Measurements from ENCODE around the gene ANKZF1.

Gene ANKZF1

DNA sequence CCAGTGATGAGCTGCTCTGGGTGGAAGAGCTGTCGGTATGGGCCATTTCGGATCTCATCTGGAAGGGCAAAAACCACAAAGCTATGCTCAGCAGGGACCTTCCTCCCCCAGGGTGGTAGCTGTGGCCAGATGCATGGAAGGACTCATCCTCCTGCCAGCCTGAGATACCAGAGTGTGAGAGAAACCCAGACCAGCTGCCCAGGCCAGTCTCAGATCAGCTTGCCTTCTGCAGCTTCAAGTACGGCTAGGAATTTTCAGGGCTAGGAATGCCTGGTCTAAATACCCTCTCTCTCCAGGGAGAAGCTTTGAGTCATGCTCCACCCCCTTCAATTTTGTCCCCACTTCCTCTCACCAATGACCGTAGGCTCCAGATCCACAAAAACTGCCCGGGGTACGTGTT, 22.1 kb downstream of the ANKZF1 start:
- H3K4me3 ChIP-seq (replicated peaks; ENCODE audit: low read depth, low read length) = peak overlapping the region; percentile 92; the same call in 1 of the 2 replicates
- peaks cover 18% of the 10 kb centered on the region for H3K36me3 ChIP-seq (ENCODE audit: control insufficient read depth, insufficient read depth, low read length)
- no peak for DNase-seq (ENCODE audit: extremely low read depth, insufficient read length)

DNA sequence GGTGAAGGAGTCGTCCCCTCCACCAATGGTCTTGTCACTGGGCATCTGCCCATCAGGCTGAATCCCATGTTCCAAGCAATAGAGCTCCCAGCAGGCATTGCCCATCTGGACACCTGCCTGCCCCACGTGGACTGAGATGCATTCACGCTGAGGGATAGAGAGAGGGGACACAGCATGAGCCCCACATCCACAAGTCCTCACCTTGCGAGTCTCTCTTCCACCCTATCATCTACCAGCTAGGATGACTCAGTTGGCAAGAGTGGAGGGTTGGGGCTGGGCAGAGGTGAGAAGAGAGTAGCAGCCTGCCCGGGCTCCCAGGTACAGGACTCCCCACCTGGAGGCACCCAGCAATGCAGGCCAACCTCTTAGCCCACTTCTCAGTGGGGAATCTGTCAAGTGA, 22.5 kb downstream of the ANKZF1 start:
- Histone ChIP-seq H3K4me3 (replicated peaks; ENCODE audit: low read depth, low read length) (peak overlapping the region; percentile 92), H3K27me3 (replicated peaks; ENCODE audit: control insufficient read depth, insufficient read depth, low read length) (no peaks in the 10 kb centered on the region), H3K36me3 (ENCODE audit: control insufficient read depth, insufficient read depth, low read length) (peaks cover 18% of the 10 kb centered on the region)
- TF ChIP-seq, protein P1, sequence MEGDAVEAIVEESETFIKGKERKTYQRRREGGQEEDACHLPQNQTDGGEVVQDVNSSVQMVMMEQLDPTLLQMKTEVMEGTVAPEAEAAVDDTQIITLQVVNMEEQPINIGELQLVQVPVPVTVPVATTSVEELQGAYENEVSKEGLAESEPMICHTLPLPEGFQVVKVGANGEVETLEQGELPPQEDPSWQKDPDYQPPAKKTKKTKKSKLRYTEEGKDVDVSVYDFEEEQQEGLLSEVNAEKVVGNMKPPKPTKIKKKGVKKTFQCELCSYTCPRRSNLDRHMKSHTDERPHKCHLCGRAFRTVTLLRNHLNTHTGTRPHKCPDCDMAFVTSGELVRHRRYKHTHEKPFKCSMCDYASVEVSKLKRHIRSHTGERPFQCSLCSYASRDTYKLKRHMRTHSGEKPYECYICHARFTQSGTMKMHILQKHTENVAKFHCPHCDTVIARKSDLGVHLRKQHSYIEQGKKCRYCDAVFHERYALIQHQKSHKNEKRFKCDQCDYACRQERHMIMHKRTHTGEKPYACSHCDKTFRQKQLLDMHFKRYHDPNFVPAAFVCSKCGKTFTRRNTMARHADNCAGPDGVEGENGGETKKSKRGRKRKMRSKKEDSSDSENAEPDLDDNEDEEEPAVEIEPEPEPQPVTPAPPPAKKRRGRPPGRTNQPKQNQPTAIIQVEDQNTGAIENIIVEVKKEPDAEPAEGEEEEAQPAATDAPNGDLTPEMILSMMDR (IDR thresholded peaks at IDR 0.05; ENCODE audit: insufficient read depth, low read length, poor library complexity, severe bottlenecking) = no peak
- DNase-seq (ENCODE audit: extremely low read depth, insufficient read length) = no peak

More for the DNA sequence above, 22.1 kb downstream of the ANKZF1 start:
- no peaks in the 10 kb centered on the region for H3K27me3 ChIP-seq (replicated peaks; ENCODE audit: control insufficient read depth, insufficient read depth, low read length)
- TF ChIP-seq, protein P1 (IDR thresholded peaks at IDR 0.05; ENCODE audit: insufficient read depth, low read length, poor library complexity, severe bottlenecking) = no peak

DNA sequence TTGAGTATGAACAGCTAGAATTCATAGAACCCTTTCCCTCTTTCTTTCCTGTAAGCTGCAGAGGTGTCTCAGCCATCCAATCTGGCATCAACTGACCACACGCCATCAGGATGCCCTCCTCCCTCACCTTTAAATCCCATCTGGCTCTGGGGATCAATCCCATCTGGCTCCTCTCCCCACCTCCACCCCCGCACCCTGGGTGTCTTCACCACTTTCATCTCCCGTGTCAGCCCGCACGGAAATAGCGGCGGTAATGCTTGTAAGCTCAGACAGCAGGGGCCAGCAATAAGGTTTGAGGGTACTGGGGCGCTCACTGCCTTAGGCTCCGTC, 22.9 kb downstream of the ANKZF1 start:
- TF ChIP-seq, protein P1 (IDR thresholded peaks at IDR 0.05; ENCODE audit: insufficient read depth, low read length, poor library complexity, severe bottlenecking) = no peak
- Histone ChIP-seq H3K27me3 (replicated peaks; ENCODE audit: control insufficient read depth, insufficient read depth, low read length) (no peaks in the 10 kb centered on the region), H3K4me3 (replicated peaks; ENCODE audit: low read depth, low read length) (peak overlapping the region; percentile 92), H3K36me3 (ENCODE audit: control insufficient read depth, insufficient read depth, low read length) (peaks cover 17% of the 10 kb centered on the region)
- DNase-seq (ENCODE audit: extremely low read depth, insufficient read length) = no peak

DNA sequence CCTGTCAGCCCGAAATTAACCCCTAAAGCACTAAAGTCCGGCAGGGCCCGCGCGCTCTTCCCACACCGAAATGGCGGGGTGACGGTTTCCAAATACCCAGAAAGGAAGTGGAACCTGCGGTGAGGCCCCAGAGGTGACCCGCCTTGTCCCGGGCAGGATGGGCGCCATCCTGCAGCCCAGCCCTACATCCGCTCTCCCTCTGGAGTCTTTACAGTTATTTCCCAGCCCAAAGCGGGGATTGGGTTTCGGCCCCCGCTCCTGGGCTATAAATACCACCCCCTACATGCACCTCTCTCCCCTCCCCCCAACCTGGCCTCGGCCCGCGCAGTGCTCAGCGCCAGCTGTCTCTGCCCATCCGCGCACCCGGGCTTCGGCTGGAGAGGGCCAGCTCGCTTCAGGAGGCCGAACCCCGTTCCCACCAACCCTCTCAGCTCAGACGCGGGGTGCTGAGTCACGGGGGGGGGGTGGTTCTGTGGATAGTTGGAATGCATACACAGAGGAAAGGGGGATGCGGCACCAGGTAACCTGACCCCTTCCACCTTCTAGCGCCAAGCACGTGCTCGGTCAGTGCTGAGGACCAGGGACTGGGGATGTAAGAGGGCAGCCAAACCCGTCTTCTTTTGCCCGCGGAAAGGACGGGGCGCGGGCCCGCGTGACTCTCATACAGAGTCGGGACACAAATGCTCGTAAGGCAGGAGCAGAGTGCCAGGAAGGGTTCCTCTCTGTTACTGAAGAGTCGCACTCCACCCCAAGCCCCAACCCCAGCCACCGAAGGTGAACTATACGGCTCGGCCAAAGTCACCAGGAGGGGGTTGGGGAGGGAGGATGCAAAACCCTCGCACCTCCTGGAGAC, 23.5 kb downstream of the ANKZF1 start, which contains the start of gene TUBA4B:
TUBA4B (plus strand) TSS at position 344 of the 853 bp plus-strand sequence; CDS start at position 509, 165 bp downstream.
- TF ChIP-seq, protein P1 (IDR thresholded peaks at IDR 0.05; ENCODE audit: insufficient read depth, low read length, poor library complexity, severe bottlenecking) = no peak

DNA sequence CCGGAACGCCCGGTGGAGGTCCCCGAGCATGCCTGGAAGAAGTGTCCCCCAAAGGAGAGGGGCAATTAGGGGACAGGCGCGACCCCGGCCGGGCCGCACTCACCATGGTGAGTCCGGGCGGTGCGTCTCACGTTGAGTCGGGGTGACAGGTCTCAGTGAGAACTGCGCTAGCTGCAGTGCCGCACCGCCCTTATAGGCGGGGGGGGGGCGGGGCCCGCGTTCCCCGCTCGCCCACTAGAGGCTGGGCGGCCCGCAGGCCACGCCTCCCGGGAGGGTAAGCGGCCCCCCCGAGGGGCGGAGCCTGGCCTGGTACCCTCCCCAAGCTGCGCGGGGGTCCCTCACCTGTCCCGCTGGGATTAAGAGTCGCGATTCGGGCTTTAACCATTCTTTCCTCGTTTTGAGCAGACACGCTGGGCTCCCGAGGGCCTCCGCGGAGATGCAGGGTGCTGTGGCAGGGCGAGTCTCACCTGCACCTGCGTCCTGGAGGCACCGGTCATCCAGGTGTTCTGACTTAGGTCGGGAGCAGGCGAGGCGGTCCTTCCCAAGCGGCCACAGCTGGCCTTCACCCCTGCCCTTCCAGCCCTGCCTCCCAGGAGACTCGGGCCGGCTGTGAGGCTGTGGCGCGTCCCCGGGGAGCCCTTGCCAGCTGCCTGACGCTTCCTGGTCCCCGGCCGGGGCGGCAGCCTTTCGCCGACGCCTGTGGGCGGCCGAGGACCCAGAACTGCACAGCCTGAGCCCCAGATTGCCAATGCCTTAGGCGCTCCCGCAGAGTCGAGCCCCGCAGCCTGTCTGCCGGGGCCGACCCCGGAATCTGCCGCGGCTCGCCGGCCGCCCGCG, 24.4 kb downstream of the ANKZF1 start, which contains the start of gene TUBA4A:
TUBA4A (minus strand) TSS at position 166 of the 837 bp plus-strand sequence; CDS start at position 106, 60 bp downstream.
- Histone ChIP-seq H3K4me3 (replicated peaks; ENCODE audit: low read depth, low read length) (peak within 1 kb of the TSS; percentile 92), H3K27me3 (replicated peaks; ENCODE audit: control insufficient read depth, insufficient read depth, low read length) (no peaks in the 10 kb centered on the region), H3K36me3 (ENCODE audit: control insufficient read depth, insufficient read depth, low read length) (peaks cover 12% of the 10 kb centered on the region)
- peak; percentile 91 for DNase-seq (ENCODE audit: extremely low read depth, insufficient read length)
- TF ChIP-seq, protein P1 (IDR thresholded peaks at IDR 0.05; ENCODE audit: insufficient read depth, low read length, poor library complexity, severe bottlenecking) = no peak

More for the DNA sequence above, 23.5 kb downstream of the ANKZF1 start, which contains the start of gene TUBA4B:
- peak; percentile 69 for DNase-seq (ENCODE audit: extremely low read depth, insufficient read length)
- peaks cover 14% of the 10 kb centered on the region for H3K36me3 ChIP-seq (ENCODE audit: control insufficient read depth, insufficient read depth, low read length)
- H3K4me3 ChIP-seq (replicated peaks; ENCODE audit: low read depth, low read length) = peak within 1 kb of the TSS; percentile 92
- no peaks in the 10 kb centered on the region for H3K27me3 ChIP-seq (replicated peaks; ENCODE audit: control insufficient read depth, insufficient read depth, low read length)

All from GM06990 (cell line).